Peyer's patch (tissue), 4 donors: ENCODE results near the gene GOLGA8M.
"Not testable (repeated sequence)": the region's sequence is repeated elsewhere in the genome, so short reads cannot be mapped to it uniquely, and the experiment has no call there.

Source experiments
- CTCF ChIP-seq, 6 experiments: fragments of 450-650 bp in 4 of 6; fragments of 200-600 bp in 2 of 6; sonication (generic) in 1 of 6; IDR thresholded peaks; one replicate each; pipeline ENCODE4 v1.5.1; 2017 to 2019; ENCODE audit warnings: antibody characterized with exemption in 6 of 6, mild to moderate bottlenecking in 3 of 6, moderate library complexity in 1 of 6
- POLR2A ChIP-seq, 2 donors: fragments of 450-650 bp; IDR thresholded peaks; one replicate each; pipeline ENCODE4 v1.5.1; 2017; ENCODE audit warnings: antibody characterized with exemption in 2 of 2, mild to moderate bottlenecking in 2 of 2, moderate library complexity in 2 of 2

DNA sequence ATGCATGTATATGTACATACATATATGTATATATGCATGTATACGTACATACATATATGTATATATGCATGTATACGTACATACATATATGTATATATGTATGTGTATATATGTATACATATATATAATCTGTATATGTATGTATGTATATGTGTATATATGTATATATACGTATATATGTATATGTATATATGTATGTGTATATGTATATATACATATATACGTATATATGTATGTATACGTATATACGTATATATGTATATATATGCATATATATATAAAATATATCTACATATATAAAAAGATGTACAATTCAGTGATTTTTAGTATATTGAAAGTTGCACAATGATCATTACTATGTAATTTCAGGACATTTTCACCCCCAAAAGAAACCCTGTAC, 30.7 kb upstream of the GOLGA8M start:
- not testable (repeated sequence) for TF ChIP-seq CTCF, POLR2A (IDR thresholded peaks at IDR 0.05)
